Measurements from ENCODE around the gene PRPSAP1. TPM values are rescaled to one million over a fixed set of nuclear protein-coding genes. Genes with fewer than 3 reads are reported as not detected.

Gene PRPSAP1
- total RNA-seq, 1 experiment from 2014 or later: 42.6 TPM

DNA sequence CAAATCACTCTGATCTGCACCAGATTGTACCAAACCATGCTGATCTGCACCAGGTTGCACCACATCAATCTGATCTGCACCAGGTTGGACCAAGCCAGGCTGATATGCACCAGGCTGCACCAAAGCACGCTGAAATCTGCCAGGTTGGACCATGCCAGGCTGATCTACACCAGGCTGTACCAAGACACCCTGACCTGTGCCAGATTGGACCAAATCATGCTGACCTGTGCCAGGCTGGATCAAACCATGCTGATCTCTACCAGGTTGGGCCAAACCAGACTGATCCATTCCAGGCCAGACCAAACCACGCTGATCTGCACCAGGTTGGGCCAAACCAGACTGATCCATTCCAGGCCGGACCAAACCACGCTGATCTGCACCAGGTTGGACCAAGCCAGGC lies 61.1 kb downstream of the PRPSAP1 start:
- intact Hi-C loops (cut with micrococcal nuclease; ENCODE audit: unreplicated experiment): no loop called here
- CTCF ChIA-PET: no interaction called here
- TF ChIP-seq, protein P1, sequence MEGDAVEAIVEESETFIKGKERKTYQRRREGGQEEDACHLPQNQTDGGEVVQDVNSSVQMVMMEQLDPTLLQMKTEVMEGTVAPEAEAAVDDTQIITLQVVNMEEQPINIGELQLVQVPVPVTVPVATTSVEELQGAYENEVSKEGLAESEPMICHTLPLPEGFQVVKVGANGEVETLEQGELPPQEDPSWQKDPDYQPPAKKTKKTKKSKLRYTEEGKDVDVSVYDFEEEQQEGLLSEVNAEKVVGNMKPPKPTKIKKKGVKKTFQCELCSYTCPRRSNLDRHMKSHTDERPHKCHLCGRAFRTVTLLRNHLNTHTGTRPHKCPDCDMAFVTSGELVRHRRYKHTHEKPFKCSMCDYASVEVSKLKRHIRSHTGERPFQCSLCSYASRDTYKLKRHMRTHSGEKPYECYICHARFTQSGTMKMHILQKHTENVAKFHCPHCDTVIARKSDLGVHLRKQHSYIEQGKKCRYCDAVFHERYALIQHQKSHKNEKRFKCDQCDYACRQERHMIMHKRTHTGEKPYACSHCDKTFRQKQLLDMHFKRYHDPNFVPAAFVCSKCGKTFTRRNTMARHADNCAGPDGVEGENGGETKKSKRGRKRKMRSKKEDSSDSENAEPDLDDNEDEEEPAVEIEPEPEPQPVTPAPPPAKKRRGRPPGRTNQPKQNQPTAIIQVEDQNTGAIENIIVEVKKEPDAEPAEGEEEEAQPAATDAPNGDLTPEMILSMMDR (IDR thresholded peaks at IDR 0.05; ENCODE audit: unreplicated experiment): no peak
- no TSS peak for BruUV-seq (replicated peaks)
- Mint-ChIP-seq H3K27ac (ENCODE audit: unreplicated experiment) (no peak overlapping the region), H3K36me3 (ENCODE audit: insufficient read depth, unreplicated experiment) (no peaks in the 10 kb centered on the region), H3K27me3 (ENCODE audit: unreplicated experiment) (no peaks in the 10 kb centered on the region), H3K4me3 (ENCODE audit: low read depth, unreplicated experiment) (no peak overlapping the region), H3K9me3 (ENCODE audit: low read depth, unreplicated experiment) (no peaks in the 10 kb centered on the region), H3K4me1 (ENCODE audit: low read depth, unreplicated experiment) (no peaks in the 10 kb centered on the region)
- DNase-seq: no peak

DNA sequence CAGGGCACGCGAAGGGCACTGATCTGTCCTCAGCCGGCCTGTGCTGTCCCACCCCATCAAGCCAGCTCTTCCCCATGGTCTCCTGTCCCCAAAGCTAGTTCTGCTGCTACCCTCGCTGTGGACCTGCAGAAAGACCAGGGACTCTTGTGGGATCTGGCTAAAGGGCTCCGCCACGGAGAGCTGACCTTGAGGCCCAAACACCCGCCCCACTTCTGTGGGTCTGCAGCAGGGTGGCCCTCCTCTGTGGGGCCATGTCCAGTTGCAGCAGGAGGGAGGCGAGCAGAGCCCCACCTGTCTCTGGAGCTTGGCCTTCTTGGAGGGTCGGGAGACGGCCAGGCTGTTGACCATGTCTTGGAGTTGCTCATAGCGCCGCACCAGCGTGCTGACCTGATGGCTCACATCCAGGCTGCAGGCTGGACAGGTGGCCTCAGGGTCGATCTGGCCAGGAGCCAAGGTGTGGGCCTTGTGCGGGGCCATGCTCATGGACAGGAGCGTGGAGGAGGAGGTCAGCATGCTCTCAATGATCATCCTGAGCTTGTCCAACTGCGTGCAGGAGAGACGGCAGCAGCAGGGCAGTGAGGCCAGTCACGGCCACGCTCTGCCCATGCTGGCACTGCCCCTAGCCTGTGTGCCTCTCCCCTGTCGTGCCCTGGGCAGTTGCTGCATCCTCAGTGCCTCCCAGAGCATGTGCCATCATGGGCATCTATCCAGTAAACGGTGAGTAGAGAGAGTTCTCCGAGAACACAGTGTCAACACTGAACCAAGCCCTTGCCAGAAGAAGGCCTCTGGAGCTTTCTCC lies 71.9 kb downstream of the PRPSAP1 start:
- Mint-ChIP-seq H3K27me3 (ENCODE audit: unreplicated experiment) (no peaks in the 10 kb centered on the region), H3K4me3 (ENCODE audit: low read depth, unreplicated experiment) (no peak overlapping the region), H3K4me1 (ENCODE audit: low read depth, unreplicated experiment) (peaks cover 8% of the 10 kb centered on the region), H3K27ac (ENCODE audit: unreplicated experiment) (no peak overlapping the region), H3K9me3 (ENCODE audit: low read depth, unreplicated experiment) (no peaks in the 10 kb centered on the region), H3K36me3 (ENCODE audit: insufficient read depth, unreplicated experiment) (peaks cover 6% of the 10 kb centered on the region)
- no TSS peak for BruUV-seq (replicated peaks)
- intact Hi-C loops (cut with micrococcal nuclease; ENCODE audit: unreplicated experiment): no loop called here
- CTCF ChIA-PET: interaction anchor here (1.3 kb wide), 1 partner anchor 44 kb away, joined by 4 read pairs; no protein-coding TSS in a partner anchor
- DNase-seq: no peak
- TF ChIP-seq, protein P1 (IDR thresholded peaks at IDR 0.05; ENCODE audit: unreplicated experiment): no peak

GRCh38 chr17:76280650-76281049 lies 73.1 kb downstream of the PRPSAP1 start:
- no TSS peak for BruUV-seq (replicated peaks)
- H3K4me1 Mint-ChIP-seq (ENCODE audit: low read depth, unreplicated experiment): peaks cover 8% of the 10 kb centered on the region
- TF ChIP-seq, protein P1 (IDR thresholded peaks at IDR 0.05; ENCODE audit: unreplicated experiment): no peak
- H3K27me3 Mint-ChIP-seq (ENCODE audit: unreplicated experiment): no peaks in the 10 kb centered on the region
- intact Hi-C loops (cut with micrococcal nuclease; ENCODE audit: unreplicated experiment): no loop called here
- CTCF ChIA-PET: interaction anchor here (1.3 to 2.5 kb wide), 5 partner anchors 23 to 158 kb away, joined by 3 to 36 read pairs (median 10); no protein-coding TSS in a partner anchor
- H3K36me3 Mint-ChIP-seq (ENCODE audit: insufficient read depth, unreplicated experiment): peaks cover 12% of the 10 kb centered on the region
- H3K9me3 Mint-ChIP-seq (ENCODE audit: low read depth, unreplicated experiment): no peaks in the 10 kb centered on the region
- no peak overlapping the region for H3K27ac Mint-ChIP-seq (ENCODE audit: unreplicated experiment)
- DNase-seq: no peak
- no peak overlapping the region for H3K4me3 Mint-ChIP-seq (ENCODE audit: low read depth, unreplicated experiment)

DNA sequence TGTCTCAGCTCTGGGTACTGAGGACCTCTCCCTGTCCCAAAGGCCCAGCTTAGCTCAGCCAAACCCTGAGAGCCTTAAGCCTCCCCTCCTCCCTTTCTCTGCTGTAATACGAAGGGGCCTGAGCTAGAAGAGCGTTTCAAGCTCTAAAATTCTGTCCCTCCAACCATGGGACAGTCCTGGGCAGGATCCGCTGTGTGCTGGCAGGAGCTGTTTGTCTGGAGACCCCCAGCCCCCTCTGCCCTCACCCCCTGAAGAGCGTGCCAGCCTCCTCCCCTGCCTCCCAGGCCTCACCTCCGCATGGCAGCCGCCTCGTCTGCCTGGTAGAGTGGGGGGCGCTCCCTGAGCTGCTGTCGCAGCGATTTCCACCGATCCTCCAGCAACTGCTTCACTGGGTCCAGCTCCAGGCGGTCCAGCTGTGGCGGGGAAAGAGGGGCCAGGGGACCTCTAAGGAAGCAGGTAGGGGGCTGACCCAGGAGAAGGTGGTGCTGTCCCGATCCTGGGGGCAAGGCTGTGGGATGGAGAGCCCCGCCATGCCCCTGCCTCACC lies 73.9 kb downstream of the PRPSAP1 start:
- intact Hi-C loops (cut with micrococcal nuclease; ENCODE audit: unreplicated experiment): loop anchor here (2.0 to 5.0 kb wide), 2 partner anchors 43 to 157 kb away; no protein-coding TSS in a partner anchor
- H3K4me1 Mint-ChIP-seq (ENCODE audit: low read depth, unreplicated experiment): peaks cover 8% of the 10 kb centered on the region
- no peak overlapping the region for H3K27ac Mint-ChIP-seq (ENCODE audit: unreplicated experiment)

More for the DNA sequence above, 73.9 kb downstream of the PRPSAP1 start:
- DNase-seq: no peak
- no peaks in the 10 kb centered on the region for H3K9me3 Mint-ChIP-seq (ENCODE audit: low read depth, unreplicated experiment)
- CTCF ChIA-PET: interaction anchor here (0.5 to 2.5 kb wide), 26 partner anchors 9 to 339 kb away, joined by 3 to 36 read pairs (median 4); partner anchors contain the start of genes FBF1 and UBALD2
- TF ChIP-seq, protein P1 (IDR thresholded peaks at IDR 0.05; ENCODE audit: unreplicated experiment): no peak
- no peak overlapping the region for H3K4me3 Mint-ChIP-seq (ENCODE audit: low read depth, unreplicated experiment)
- no peaks in the 10 kb centered on the region for H3K27me3 Mint-ChIP-seq (ENCODE audit: unreplicated experiment)
- peaks cover 16% of the 10 kb centered on the region for H3K36me3 Mint-ChIP-seq (ENCODE audit: insufficient read depth, unreplicated experiment)
- no TSS peak for BruUV-seq (replicated peaks)
